Activated effector memory CD4-positive, alpha-beta T cell treated with Interleukin-2 at 50 U/mL for 16 hours (primary cell): ENCODE data around the gene GRIK2.
"Not testable (repeated sequence)": the region's sequence is repeated elsewhere in the genome, so short reads cannot be mapped to it uniquely, and the experiment has no call there.

Source experiments
- DNase-seq: peaks from one replicate; pipeline ENCODE4 v3.0.0-alpha.2; 2020

The GRIK2 gene

DNA sequence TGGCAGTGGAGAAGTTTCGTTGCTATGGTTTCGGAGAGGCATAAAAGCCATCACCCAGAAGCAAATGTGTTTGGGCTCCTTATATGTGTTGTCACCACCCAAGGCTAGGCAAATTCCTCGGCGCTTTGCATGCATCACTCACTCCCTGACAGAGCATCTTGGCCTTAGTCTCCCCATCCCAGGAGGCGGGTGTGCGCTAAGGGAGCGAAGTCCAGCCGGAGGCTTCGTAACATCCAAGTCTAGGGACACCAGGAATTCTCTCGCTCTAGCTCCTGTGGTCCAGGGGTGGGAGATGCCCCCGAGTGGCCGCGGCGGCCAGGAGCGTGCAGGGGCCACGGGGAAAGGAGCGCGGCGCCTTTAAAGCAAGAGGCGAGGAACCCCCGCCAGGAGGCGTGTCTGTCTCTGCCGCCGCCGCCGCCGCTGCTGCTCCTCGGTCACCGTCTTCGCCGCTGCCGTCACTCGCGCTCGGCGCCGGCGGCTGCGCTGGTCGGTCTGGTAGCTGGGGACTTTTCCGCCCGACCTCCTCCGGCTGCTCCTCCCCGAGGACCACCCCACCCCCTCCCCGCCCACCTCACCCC is at the start of gene GRIK2:
Gene GRIK2 (plus strand): TSS at position 458 of the 578 bp plus-strand sequence.
- no peak for DNase-seq

DNA sequence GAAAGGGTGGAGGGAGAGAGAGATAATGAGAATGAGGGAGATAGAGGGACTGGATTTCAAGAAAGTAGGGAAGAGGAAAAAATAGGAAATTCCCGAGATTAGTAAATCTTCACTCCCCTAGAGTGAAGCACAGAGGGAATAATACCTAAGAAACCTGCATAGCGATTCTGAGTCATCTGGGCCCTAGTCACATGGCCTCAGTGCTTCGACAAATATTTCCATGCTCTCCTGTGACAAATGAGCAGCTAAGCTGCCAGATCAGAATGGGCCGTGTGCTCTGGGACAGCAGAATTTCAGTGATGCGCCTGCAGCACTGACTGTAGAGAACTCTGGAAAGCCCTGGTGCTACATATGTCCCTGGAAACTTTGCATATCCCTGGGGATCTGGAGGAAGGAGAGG is 48.6 kb upstream of the GRIK2 start:
- no peak for DNase-seq

DNA sequence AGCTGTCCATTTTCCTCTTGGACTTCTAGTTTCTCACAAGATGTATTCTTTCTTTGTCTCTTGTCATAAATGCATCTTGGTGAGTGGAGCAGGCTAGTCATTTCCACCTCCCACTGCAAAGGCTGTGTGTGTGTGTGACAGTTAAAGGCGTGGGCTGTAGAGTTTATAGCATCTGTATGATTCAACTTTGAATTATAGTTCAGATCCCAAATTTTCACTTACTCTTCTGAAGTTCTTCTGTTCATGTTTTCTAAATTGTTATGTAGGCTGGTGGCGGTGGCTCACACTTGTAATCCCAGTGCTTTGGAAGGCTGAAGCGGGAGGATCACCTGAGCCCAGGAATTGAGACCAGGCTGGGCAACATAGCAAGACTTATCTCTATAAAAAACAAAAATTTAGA is 44.7 kb upstream of the GRIK2 start:
- DNase-seq, result no peak

DNA sequence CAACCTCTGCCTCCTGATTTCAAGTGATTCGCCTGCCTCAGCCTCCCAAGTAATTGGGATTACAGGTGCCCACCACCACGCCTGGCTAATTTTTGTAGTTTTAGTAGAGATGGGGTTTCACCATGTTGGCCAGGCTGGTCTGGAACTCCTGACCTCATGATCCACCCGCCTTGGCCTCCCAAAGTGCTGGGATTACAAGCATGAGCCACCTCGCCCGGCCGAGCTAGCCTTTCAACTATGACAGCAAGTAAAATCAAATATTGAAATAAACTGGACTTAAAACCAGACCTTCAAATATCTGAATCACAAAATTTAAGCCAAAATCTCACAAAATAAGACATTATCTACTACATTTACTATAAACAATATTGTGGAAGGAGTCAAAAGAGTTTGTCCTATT is 42.9 kb upstream of the GRIK2 start:
- not testable (repeated sequence) for DNase-seq

DNA sequence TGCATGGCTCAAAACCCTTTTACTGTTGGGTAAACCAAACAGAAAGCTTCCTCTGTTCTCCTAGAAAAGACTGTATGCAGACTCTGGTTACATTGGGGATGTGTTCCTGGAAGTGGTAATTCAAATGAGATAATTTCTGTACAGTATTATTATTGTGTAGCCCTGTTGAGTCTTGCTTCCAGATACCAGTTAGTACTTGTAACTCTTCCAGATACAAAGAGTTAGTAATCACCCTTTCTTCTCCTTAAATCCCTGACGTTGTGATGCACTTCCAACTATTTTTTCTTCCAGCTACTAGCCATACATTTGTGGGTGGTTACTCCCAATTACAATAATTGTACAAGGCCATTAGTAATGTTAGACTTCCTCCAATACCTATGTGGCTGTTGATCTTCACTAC is 42.3 kb upstream of the GRIK2 start:
- no peak for DNase-seq

DNA sequence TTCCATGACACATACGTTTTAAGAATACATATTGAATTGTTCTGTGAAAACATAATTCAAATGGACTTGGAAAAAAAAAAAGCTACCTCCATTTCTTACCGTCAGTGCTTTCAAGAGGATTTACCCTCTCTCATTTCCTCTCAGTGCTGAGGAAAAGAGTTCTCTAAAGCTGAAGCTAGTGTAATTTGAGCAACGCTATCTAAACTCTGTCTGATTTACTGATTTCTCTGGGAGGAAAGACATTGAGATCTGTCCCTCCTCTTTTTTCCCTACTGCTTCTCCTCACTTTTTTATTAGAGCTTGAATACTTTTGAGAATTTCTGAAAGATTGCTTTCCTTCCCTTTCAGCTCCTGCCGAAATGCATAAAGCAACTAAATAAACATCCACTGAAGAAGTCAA is 41.2 kb upstream of the GRIK2 start:
- no peak for DNase-seq

DNA sequence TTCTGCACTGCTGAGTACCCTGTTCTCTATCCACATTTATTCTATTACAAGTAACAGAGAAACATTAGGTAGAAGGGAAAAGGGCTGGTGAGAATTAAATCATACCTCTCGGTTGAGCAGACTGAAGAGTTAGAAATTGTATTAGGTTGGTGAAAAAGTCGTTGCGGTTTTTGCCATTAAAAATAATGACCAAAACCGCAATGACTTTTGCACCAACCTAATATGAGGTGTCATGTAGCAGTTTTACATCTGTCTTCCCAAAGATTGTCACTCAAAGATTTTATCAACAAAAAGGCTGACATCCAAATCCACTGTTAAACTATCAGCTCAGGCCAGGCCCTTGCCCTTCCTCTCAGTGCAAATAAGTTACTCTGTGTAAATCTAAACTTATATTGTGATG is 28.3 kb upstream of the GRIK2 start:
- no peak for DNase-seq

DNA sequence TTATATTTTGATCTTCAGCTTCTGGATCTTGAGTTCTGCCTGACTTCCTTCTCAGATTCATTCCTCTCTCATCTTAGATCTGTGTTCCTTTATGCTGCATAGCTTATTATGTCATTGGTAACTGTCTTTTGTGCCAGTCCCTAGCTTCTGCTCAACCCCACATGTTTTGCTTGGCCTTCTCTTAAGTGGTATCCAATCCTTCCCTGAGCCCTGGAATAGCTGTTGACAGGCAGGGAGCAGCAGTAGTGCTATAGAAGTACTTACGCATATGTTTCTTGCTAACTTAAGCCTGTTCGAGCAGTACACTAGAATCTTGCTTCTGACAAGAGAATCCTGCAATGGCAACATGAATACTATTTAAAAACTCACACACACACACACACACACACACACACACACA is 13.6 kb upstream of the GRIK2 start:
- no peak for DNase-seq

DNA sequence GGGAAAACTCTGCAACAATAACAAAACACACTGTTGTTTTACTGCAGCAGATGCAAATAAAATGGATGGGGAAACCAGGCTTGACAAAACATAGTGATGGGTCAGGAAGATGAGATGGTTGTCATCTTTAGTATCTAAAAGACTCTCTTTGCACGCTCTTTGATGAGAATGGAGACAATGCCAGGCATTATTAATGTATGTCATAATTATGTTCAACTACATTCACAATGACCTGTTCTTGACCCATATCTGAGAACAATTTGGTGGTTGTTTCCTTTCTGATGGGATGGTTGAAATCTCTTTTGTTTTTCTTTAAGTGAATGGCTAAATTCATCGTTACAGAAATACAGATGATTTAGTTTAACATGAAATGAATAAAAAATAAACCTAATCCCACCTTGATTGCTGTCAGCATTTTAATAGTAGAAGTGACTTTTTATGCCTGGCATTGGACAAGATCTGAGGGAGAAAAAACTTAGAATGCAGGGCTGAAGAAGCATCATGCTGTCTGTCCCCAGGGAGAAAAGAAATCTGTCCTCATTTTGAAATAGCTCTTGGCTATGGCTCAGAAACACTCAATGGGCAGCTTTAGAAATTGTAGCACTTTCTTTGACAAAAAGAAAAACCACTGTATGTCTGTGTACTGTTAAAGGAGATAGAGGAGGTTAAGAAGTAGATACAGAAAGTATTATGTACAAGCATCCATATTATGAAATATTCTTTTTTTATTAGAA is 12.4 kb upstream of the GRIK2 start:
- DNase-seq, result no peak

DNA sequence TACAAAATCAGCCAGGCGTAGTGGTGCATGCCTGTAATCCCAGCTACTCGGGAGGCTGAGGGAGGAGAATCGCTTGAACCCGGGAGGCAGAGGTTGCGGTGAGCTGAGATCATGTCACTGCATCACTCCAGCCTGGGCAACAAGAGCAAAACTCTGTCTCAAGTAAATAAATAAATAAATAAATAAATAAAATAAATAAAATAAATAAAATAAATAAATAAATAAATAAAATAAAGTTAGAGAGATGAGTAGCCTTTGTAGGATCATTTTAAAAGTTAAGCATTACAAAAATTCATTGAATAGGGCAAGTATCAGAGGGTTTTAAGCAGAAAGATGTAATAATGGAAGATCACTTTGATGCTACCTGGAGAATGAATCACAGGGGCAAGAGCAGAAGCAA is 9.8 kb upstream of the GRIK2 start:
- not testable (repeated sequence) for DNase-seq

DNA sequence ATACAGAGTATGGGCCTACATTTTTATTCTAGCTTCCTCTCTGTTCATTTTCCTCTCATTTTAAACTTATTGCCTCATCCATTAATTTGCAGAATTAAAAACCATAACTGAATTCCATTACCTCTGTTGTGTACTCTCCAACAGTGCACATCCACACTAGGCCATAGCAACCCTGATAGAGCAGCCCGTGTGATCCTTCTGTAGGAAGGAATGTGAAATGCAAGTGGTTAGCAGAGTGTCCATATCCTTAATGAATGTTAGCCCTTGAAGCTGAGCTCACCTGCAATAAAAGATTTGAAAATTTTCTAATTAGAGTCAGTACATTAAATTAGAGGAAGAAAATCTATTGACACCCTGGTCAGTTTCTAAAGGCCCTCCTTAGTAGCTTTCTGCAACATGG is 6.5 kb upstream of the GRIK2 start:
- no peak for DNase-seq

DNA sequence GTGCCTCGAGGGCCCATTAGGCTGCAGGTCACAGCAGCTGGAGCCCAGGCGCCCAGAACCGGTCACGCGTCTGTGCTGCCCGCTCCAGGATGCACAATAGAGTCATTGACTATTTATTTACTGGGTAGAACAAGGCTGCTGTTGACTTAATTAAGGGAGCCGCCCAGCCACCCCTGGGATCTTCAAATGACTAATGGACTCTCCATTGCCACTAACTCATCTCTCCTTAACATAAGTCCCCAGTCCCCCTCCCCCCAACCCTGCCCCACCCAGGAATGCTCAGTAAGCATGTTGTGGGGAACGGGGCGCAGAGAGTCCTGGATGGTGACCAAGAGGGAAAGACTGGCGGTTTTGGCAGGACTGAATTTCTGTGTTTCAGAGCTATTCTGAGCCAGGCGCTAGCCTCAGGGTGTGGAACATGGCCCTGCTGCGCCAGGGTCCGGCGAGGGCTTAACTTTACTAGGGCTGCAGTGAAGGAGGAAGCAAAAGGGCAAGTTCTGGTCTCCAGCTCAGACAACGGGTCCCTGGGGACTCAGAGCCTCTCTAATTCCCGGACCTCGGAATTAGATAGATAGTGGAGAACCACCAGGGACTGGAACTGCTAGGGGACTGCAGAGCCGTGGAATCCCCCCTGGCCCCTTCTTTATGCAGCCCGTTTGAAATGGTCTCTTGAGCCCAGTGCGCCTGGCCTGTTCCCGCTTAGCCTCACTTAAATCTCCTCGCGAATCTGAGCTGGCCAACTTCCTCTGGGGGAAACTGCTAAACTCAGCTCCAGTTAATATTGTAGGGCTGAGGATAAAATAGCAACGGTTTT is 1.5 kb upstream of the GRIK2 start:
- DNase-seq, result no peak

DNA sequence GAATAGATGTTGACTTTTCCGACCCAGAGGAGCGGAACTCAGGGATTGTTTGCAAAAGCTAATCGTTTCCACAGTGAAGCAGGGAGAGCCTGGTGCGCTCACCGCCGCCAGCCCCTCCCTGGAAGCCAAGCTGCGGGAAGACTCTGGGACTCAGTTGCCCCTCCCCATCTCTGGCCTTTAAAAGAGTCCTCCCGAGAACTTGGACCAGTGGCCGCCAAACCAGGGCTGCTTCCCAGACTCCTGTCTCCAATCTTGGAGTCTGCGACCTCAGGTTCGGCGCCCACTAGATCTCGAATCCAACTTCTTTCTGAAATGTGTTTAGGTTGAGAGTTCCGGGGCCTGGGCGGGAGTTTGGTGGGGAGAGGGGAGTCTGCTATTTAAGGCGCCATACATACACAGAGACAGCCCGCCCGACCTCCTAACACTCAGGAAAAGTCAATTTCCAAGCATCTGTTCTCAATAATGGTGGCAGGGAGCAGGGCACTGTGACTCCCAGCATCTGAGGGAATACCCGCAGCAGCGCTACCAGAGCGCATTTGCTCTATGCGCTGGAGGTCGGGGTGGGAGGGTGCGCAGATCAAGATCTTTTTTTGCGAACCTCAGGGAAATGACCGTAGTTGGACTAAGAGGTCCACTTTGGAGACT is 800 bp upstream of the GRIK2 start:
- no peak for DNase-seq

DNA sequence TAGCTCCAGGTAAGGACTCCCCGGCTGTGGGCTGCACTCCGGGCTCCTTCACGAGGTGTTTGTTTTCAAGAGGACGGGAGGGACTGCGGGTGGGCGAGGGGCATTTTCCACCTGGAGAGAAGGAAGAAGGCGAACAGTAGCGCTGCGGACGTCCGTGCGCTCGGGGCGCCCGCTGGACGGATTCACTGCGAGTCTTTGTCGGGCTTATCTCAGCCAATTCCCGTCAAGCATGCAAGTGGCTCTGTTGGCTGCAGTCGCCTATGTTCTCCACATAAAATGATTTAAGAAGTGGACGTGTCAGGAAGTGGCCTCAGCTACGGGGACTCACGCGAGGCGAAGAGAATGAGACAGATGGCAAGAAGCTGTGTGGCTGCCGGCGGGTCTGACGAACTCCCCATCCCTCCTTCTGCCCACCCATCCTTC is 332 bp downstream of the GRIK2 start:
- DNase-seq, result no peak

DNA sequence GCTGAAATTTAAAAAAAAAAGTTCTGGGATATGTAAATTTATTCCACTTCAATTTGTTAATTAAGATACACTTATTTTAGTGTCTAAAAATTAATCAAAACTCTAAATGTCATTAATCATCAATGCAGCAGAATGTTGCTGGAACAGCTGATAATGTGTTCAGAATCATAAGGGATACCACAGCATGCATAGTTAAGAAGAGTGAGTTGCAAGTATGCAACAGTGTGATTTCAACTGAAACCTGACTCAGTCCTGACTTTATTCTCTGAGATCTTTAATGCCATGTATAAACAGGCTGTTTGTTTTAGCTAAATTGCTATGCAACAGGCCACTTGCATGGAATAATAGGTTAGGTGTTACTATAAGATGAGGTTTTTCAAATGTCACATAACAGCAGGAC is 1.4 kb downstream of the GRIK2 start:
- no peak for DNase-seq

DNA sequence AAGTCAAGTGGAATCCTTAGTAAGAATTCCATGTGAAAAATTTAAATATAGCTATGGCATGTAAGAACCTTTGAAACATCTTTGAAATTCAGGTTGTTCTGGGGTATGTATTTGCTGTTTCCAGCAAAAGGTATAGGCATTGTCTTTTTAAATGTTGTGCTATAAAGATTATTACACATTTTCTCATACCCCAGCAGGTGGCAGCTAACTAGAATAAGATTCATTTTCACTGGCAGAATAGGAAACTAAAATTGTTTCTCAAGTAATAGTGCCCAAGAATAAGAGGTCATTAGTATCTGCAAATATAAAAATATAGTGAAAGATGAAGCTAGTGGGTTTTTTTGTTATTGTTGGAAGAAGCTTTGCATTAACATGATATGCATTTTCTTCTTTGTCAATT is 1.8 kb downstream of the GRIK2 start:
- DNase-seq, result no peak

DNA sequence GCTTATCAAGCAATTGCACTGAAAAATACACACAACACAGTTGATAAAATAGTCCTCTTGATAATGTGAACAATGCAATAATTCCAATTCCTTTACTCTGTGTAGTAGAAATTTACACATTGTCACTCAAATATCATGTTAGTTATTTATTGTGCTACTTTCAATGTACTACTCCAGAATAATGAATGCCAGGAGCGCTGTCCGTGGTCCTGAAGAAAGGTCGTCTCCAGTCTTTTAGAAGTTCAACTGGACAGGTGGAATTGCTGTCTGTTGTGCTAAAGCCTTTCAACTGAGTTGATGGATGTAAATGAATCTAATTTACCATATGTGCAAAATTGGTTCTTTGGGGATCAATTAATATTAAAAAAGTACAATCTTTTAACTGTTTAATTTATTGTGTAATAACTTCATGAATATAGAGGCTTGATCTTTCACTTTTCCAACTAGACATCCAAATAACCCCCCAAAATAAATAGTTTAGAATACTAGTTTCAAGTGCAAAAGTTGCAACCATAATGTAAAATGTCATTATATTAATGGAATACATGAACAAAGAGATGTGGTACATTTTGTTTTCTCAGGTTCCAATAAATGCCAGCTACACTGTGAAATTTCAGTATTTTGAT is 3.2 kb downstream of the GRIK2 start:
- DNase-seq, result no peak

DNA sequence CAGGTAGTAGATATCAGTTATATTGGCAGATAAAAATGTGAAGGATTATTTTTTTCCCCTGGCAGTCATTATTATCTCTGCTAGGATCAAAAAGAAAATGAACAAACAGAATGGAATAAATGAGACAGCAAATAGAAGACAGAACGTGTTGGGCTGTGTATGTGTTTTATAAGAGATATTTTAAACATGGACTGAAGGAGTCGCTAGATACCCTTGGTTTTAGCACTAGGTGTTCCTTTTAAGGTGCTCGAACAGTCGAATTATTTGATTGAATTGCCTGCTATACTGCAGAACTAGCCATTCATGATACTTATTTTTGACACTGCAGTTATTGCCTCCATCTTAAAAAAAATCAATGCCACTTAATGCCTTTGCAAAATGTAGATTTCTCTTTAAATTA is 3.7 kb downstream of the GRIK2 start:
- DNase-seq, result no peak

DNA sequence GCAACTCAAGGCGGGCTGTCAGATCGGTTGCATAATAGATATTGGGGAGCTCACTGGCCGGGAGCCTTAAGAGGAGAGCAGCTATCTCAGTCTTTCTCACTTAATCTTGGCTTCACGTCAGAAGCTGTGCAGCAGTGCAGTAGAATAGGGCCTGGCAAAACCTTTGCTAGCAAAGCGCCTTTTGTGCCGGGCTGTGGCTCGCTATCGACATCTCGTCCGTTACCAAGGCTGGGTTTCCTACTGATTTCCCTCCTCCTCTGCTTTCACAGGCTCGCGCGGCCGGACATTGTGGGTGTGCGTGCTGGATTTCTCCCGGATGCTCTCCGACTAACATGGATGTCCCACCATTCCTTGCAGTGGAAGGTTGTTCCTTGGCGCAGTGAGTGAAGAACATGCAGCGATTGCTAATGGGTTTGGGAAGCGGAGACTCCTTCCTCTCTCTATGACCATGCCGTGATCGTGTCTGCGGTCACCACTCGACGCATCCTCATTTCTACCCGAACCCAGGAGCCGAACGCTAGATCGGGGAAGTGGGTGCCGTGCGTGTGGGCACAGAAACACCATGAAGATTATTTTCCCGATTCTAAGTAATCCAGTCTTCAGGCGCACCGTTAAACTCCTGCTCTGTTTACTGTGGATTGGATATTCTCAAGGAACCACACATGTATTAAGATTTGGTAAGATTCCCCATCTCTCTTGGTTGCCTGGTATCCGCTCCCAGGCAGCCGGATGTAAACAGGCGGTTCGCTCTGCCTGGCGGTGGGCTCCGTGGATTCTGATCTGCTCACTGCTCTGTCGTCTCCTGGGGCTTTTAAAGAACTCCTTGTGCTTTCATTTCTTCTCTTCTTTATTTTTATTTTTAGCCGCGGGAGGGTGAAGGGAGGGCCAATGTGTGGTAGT is 5.5 kb downstream of the GRIK2 start:
- no peak for DNase-seq

DNA sequence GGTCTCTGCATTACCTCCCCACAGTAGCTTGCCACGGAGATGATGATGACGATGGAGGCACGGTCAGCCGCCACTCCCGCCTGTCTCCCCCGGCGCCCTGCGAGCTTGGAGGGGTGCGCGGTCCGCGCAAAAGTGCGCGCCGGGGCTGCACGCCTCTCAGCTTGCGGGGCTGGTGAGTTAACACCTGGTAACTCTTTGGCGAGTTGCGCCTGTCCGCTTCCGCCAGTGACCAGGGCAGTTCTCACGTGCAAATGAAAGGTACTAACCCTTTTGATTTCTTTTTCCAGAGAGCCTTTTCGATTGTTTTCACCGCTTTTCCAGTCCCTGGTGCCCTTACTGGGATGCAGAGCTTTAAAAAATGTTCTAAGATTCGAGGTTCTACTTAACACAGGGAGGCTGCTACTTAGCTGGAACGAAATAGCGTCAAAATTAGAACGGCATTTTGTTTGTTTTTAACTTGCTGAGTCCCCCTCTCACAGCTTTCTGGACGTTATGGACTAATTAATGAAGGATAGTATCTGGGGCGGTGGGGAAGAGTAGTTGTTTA is 6.2 kb downstream of the GRIK2 start:
- DNase-seq, result no peak

DNA sequence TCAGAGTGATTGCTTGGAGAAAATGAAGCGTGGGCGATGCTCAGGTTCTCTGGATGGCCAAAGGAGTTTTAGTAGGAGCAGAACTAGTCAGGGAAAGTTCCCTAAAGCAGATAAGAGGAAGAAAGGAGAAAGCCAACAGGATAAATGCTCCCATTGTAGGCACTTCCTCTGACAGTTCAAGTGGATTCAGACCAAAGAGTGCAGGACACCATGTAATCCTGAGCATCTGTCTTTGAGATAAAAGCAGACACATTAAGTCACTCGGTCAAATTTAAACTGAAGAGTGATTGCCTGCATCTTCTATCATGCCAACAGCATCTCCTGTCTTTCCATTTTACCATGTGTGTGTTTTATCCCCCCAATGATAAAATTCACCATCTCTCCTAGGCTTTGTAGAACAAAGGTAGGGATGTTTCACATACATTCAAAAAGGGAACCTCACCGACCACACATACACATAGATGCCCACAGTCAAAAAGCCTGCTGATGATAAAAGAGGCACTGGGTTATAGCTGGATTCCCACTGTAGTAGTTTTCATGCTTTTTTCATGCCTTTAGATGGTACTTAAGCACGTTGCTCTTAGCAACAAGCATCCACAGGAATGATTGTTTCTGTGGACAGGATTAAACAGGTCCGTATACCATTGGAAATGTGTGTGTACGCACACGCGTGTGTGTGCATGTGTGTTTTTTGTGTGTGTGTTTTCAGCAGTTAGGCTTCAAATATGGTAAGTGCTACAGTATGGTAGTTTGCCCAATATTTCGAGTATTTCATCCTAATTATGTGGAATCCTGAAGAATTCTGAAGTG is 7.0 kb downstream of the GRIK2 start:
- no peak for DNase-seq
